ENCODE data around the gene UBE2V1. TPM values are rescaled to one million over a fixed set of nuclear protein-coding genes. Genes with fewer than 3 reads are reported as not detected.

Gene UBE2V1
- total and polyA plus RNA-seq, 2 donors (not counting 1 experiment from before 2014, with no cell fraction given): 69.2 to 158 TPM

DNA sequence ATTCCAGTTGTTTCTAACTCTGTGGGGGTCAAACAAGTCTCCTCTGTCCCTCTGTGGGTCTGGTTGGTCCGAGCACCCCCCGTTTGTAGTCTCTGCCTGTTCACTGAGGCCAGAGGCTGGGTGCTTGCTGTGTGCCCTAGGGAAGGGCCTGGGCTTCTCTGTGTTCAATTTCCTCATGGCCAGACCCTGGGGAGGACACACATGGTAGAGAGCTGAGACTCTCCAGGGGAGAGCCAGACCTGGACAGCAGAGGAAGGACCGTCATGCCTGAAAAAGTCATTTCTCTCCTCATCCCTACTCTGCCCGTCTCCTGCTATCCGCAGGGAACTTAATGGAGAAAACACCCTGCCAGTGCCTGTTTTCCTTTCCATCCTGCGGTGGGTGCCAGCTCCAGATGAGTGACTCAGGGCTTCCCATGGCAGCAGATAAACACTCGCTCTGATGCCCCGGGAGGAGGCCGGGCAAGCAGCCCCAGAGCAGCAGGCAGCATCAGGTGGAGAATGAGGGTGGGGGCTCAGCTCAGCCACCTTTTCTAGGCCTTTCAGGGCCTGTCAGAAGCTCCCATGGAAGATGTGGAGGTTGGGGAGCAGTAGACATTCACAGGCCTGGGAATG is 78.3 kb downstream of the UBE2V1 start:
- H3K9me3 ChIP-seq (ENCODE audit: control extremely low read depth in 1 of 3, control insufficient read depth in 2 of 3, insufficient read depth in 1 of 3, low read length in 2 of 3): no peaks in the 10 kb centered on the region
- ATAC-seq (ENCODE audit: low read depth): no peak
- no peaks in the 10 kb centered on the region for H3K4me1 ChIP-seq (ENCODE audit: control insufficient read depth in 2 of 2, insufficient read depth in 2 of 2, low read length in 2 of 2)
- no peaks in the 10 kb centered on the region for H3K27me3 ChIP-seq (replicated peaks in 1 of 4; ENCODE audit: control extremely low read depth in 1 of 4, control insufficient read depth in 3 of 4, insufficient read depth in 4 of 4, low read length in 3 of 4)
- WGBS (ENCODE audit: insufficient coverage): 96% methylated on average over 9 of the region's 9 CpGs
- no peaks in the 10 kb centered on the region for H3K79me2 ChIP-seq (ENCODE audit: control insufficient read depth, insufficient read depth, low read length)
- no peaks in the 10 kb centered on the region for H4K20me1 ChIP-seq (ENCODE audit: control insufficient read depth, insufficient read depth, low read length, poor library complexity, severe bottlenecking)
- Mint-ChIP-seq H3K9me3 (ENCODE audit: insufficient read depth) (no peaks in the 10 kb centered on the region), H3K4me3 (no peak overlapping the region), H3K27ac (no peak overlapping the region), H3K27me3 (no peaks in the 10 kb centered on the region), H3K4me1 (peaks cover 2% of the 10 kb centered on the region)
- intact Hi-C loops (cut with micrococcal nuclease): no loop called here
- H3K36me3 ChIP-seq (replicated peaks in 1 of 2; ENCODE audit: control extremely low read depth in 1 of 2, control insufficient read depth in 1 of 2, extremely low read depth in 1 of 2, insufficient read depth in 2 of 2, low read length in 1 of 2): no peaks in the 10 kb centered on the region
- DNase-seq: no peak
- ChIA-PET POLR2A (interaction anchor here (0.6 kb wide), 1 partner anchor 120 kb away, joined by 4 read pairs; no protein-coding TSS in a partner anchor), CTCF (no interaction called here)
- H3K9ac ChIP-seq (ENCODE audit: low read length): no peak overlapping the region
- H3K4me3 ChIP-seq (ENCODE audit: control extremely low read depth in 1 of 5, extremely low read depth in 1 of 5, insufficient read depth in 1 of 5, low read depth in 2 of 5, low read length in 4 of 5): no peak overlapping the region
- H2AFZ ChIP-seq (ENCODE audit: insufficient read depth, low read depth, low read length, poor library complexity, severe bottlenecking): no peak overlapping the region
- TF ChIP-seq EZH2 (IDR thresholded peaks at IDR 0.05; ENCODE audit: borderline replicate concordance, insufficient read depth, low read depth, low read length, poor library complexity, severe bottlenecking) (no peak), CTCF (IDR thresholded peaks at IDR 0.05) (no peak)
- no peak overlapping the region for H3K4me2 ChIP-seq (replicated peaks; ENCODE audit: low read depth, low read length, poor library complexity, severe bottlenecking)
- no peak overlapping the region for H3K27ac ChIP-seq (ENCODE audit: low read length in 2 of 2)

DNA sequence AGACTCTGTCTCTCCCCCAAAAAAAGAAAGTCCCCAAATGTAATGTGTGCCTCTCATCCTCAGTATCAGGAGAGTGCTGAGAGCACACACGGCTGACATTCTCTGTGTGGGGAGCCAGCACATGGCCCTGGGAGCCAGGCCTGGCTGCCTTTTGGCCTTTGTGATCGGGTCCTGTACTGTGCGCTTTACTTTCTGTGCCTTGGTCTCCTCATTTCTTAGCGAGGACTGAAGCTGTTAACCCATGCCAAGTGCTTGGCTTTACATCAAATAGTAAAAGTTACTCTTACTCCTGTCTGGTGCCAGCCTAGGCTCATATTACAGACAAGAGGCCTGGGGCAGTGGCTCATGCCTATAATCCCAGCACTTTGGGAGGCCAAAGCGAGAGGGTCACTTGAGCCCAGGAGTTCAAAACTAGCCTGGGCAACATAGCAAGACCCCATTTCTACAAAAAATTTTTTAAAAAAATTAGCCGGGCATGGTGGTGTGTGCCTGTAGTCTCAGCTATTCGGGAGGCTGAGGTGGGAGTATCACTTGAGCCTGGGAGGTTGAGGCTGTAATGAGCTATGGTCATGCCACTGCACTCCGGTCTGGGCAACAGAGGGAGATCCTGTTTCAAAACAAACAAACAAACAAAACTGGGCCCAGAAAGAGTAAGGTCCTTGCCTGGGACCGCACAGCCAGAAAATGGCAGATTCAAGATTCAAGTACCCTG is 79.8 kb downstream of the UBE2V1 start:
- intact Hi-C loops (cut with micrococcal nuclease): no loop called here
- Histone ChIP-seq H2AFZ (ENCODE audit: insufficient read depth, low read depth, low read length, poor library complexity, severe bottlenecking) (no peak overlapping the region), H3K9me3 (ENCODE audit: control extremely low read depth in 1 of 3, control insufficient read depth in 2 of 3, insufficient read depth in 1 of 3, low read length in 2 of 3) (no peaks in the 10 kb centered on the region), H3K4me2 (replicated peaks; ENCODE audit: low read depth, low read length, poor library complexity, severe bottlenecking) (no peak overlapping the region), H3K4me1 (ENCODE audit: control insufficient read depth in 2 of 2, insufficient read depth in 2 of 2, low read length in 2 of 2) (no peaks in the 10 kb centered on the region), H3K36me3 (replicated peaks in 1 of 2; ENCODE audit: control extremely low read depth in 1 of 2, control insufficient read depth in 1 of 2, extremely low read depth in 1 of 2, insufficient read depth in 2 of 2, low read length in 1 of 2) (no peaks in the 10 kb centered on the region), H3K79me2 (ENCODE audit: control insufficient read depth, insufficient read depth, low read length) (no peaks in the 10 kb centered on the region), H3K27me3 (replicated peaks in 1 of 4; ENCODE audit: control extremely low read depth in 1 of 4, control insufficient read depth in 3 of 4, insufficient read depth in 4 of 4, low read length in 3 of 4) (no peaks in the 10 kb centered on the region), H3K27ac (ENCODE audit: low read length in 2 of 2) (no peak overlapping the region), H3K4me3 (ENCODE audit: control extremely low read depth in 1 of 5, extremely low read depth in 1 of 5, insufficient read depth in 1 of 5, low read depth in 2 of 5, low read length in 4 of 5) (no peak overlapping the region), H3K9ac (ENCODE audit: low read length) (no peak overlapping the region), H4K20me1 (ENCODE audit: control insufficient read depth, insufficient read depth, low read length, poor library complexity, severe bottlenecking) (no peaks in the 10 kb centered on the region)
- DNase-seq: no peak
- WGBS (ENCODE audit: insufficient coverage): 95% methylated on average over 6 of the region's 9 CpGs
- Mint-ChIP-seq H3K9me3 (ENCODE audit: insufficient read depth) (no peaks in the 10 kb centered on the region), H3K27me3 (no peaks in the 10 kb centered on the region), H3K27ac (no peak overlapping the region), H3K4me1 (no peaks in the 10 kb centered on the region), H3K4me3 (no peak overlapping the region)
- ChIA-PET POLR2A (no interaction called here), CTCF (interaction anchor here (1.0 kb wide), 2 partner anchors 27 to 38 kb away, joined by 3 read pairs; no protein-coding TSS in a partner anchor)
- no peak for ATAC-seq (ENCODE audit: low read depth)
- TF ChIP-seq CTCF (IDR thresholded peaks at IDR 0.05) (no peak), EZH2 (IDR thresholded peaks at IDR 0.05; ENCODE audit: borderline replicate concordance, insufficient read depth, low read depth, low read length, poor library complexity, severe bottlenecking) (no peak)
